ENCODE results near the gene PARP3. TPM values are rescaled to one million over a fixed set of nuclear protein-coding genes. Genes with fewer than 3 reads are reported as not detected.

PARP3 gene
- total RNA-seq, 4 donors from 2014 or later, result 8.1 to 21.8 (median 14.0) TPM

DNA sequence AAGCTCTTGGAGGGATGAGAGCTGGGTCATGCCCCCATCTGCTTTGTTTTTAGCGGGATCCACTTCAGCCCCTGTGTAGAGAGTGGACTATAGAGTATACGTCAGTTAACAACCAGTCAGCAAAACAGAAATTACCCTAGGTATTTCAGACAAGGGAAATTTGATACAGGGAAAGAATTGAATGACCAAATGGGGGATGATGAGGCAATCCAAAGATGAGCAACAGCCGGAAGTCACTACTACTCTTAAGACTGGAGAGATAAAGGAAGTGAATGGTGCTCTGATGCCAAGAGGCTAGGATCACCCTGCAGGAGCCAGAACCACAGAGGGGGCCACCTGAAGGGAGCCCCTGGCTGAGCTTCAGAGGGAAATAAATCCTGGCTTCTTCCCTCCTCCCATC lies 11.3 kb downstream of the PARP3 start:
- Histone ChIP-seq H3K4me3 (no peak overlapping the region), H3K27ac (no peak overlapping the region), H3K27me3 (peaks cover 3% of the 10 kb centered on the region), H3K4me1 (peaks cover 20% of the 10 kb centered on the region), H3K9me3 (no peaks in the 10 kb centered on the region), H3K36me3 (peaks cover 14% of the 10 kb centered on the region)
- DNase-seq (ENCODE audit: low spot score in 2 of 2), result no peak
- TF ChIP-seq POLR2A (IDR thresholded peaks at IDR 0.05), result no peak
- TF ChIP-seq, protein P1, sequence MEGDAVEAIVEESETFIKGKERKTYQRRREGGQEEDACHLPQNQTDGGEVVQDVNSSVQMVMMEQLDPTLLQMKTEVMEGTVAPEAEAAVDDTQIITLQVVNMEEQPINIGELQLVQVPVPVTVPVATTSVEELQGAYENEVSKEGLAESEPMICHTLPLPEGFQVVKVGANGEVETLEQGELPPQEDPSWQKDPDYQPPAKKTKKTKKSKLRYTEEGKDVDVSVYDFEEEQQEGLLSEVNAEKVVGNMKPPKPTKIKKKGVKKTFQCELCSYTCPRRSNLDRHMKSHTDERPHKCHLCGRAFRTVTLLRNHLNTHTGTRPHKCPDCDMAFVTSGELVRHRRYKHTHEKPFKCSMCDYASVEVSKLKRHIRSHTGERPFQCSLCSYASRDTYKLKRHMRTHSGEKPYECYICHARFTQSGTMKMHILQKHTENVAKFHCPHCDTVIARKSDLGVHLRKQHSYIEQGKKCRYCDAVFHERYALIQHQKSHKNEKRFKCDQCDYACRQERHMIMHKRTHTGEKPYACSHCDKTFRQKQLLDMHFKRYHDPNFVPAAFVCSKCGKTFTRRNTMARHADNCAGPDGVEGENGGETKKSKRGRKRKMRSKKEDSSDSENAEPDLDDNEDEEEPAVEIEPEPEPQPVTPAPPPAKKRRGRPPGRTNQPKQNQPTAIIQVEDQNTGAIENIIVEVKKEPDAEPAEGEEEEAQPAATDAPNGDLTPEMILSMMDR (IDR thresholded peaks at IDR 0.05), result no peak
- 75% methylated on average over 3 of the region's 3 CpGs for WGBS

GRCh38 chr3:51954105-51954504 lies 11.9 kb downstream of the PARP3 start:
- WGBS, result 66% methylated on average over 6 of the region's 6 CpGs
- no peaks in the 10 kb centered on the region for H3K9me3 ChIP-seq
- TF ChIP-seq EP300 (IDR thresholded peaks at IDR 0.05) (no peak), POLR2AphosphoS5 (IDR thresholded peaks at IDR 0.05) (no peak), POLR2A (IDR thresholded peaks at IDR 0.05) (no peak)
- TF ChIP-seq, protein P1 (IDR thresholded peaks at IDR 0.05), result no peak
- peaks cover 3% of the 10 kb centered on the region for H3K27me3 ChIP-seq
- no peak for DNase-seq (ENCODE audit: low spot score in 2 of 2)
- H3K27ac ChIP-seq, result no peak overlapping the region
- no peak overlapping the region for H3K4me3 ChIP-seq
- peaks cover 17% of the 10 kb centered on the region for H3K36me3 ChIP-seq
- H3K4me1 ChIP-seq, result peaks cover 20% of the 10 kb centered on the region

- H3K36me3 ChIP-seq, result peaks cover 23% of the 10 kb centered on the region
- WGBS, result 100% methylated on average over 1 of the region's 1 CpG
Observed at GRCh38 chr3:51954713-51955112, 12.6 kb downstream of the PARP3 start.

DNA sequence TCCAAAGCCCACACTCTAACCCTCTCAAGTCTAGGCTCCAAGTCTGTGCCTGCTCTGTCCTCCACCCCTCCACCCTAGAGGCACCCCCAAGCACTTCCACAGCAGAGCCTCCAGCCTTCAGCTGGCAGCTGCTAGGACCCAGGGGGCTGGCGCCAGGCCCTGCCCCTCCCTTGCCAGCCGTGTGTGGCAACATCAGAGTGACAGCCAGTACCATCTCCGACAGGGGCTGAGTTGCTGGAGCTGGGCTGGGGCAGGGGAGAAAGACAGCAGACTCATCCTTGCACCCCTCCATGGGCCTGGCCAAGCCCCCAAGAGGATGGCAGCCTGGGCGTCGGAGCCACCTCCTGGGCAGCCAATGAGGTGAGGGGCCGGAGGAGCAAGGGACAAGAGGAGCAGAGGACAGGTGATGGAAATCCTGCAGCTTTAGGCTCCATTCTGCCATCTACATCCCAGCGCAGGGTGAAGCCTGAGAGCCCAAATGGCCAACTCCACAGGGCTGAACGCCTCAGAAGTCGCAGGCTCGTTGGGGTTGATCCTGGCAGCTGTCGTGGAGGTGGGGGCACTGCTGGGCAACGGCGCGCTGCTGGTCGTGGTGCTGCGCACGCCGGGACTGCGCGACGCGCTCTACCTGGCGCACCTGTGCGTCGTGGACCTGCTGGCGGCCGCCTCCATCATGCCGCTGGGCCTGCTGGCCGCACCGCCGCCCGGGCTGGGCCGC lies 13.2 kb downstream of the PARP3 start, which contains the start of gene GPR62:
Gene GPR62 (plus strand): TSS at position 207 of the 718 bp plus-strand sequence. CDS start 272 bp downstream, at position 479.
- Histone ChIP-seq H3K4me1 (peaks cover 20% of the 10 kb centered on the region), H3K27me3 (peaks cover 3% of the 10 kb centered on the region), H3K36me3 (peaks cover 27% of the 10 kb centered on the region), H3K9me3 (no peaks in the 10 kb centered on the region), H3K4me3 (peak within 1 kb of the TSS; percentile 52), H3K27ac (no peak within 1 kb of the TSS)
- WGBS, result 24% methylated on average over 23 of the region's 33 CpGs
- TF ChIP-seq POLR2AphosphoS5 (IDR thresholded peaks at IDR 0.05) (no peak), EP300 (IDR thresholded peaks at IDR 0.05) (no peak), POLR2A (IDR thresholded peaks at IDR 0.05) (no peak)
- TF ChIP-seq, protein P1 (IDR thresholded peaks at IDR 0.05), result no peak
- no peak for DNase-seq (ENCODE audit: low spot score in 2 of 2)

More at GRCh38 chr3:51954713-51955112, 12.6 kb downstream of the PARP3 start:
- no peak for DNase-seq (ENCODE audit: low spot score in 2 of 2)
- Histone ChIP-seq H3K4me1 (peaks cover 20% of the 10 kb centered on the region), H3K27ac (no peak overlapping the region), H3K4me3 (no peak overlapping the region), H3K9me3 (no peaks in the 10 kb centered on the region), H3K27me3 (peaks cover 3% of the 10 kb centered on the region)
- no peak for TF ChIP-seq POLR2AphosphoS5 (IDR thresholded peaks at IDR 0.05)
- TF ChIP-seq, protein P1 (IDR thresholded peaks at IDR 0.05), result no peak
- TF ChIP-seq POLR2A (IDR thresholded peaks at IDR 0.05), result no peak
- TF ChIP-seq EP300 (IDR thresholded peaks at IDR 0.05), result no peak

DNA sequence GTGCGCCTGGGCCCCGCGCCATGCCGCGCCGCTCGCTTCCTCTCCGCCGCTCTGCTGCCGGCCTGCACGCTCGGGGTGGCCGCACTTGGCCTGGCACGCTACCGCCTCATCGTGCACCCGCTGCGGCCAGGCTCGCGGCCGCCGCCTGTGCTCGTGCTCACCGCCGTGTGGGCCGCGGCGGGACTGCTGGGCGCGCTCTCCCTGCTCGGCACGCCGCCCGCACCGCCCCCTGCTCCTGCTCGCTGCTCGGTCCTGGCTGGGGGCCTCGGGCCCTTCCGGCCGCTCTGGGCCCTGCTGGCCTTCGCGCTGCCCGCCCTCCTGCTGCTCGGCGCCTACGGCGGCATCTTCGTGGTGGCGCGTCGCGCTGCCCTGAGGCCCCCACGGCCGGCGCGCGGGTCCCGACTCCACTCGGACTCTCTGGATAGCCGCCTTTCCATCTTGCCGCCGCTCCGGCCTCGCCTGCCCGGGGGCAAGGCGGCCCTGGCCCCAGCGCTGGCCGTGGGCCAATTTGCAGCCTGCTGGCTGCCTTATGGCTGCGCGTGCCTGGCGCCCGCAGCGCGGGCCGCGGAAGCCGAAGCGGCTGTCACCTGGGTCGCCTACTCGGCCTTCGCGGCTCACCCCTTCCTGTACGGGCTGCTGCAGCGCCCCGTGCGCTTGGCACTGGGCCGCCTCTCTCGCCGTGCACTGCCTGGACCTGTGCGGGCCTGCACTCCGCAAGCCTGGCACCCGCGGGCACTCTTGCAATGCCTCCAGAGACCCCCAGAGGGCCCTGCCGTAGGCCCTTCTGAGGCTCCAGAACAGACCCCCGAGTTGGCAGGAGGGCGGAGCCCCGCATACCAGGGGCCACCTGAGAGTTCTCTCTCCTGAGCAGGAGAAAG lies 14.0 kb downstream of the PARP3 start:
- H3K9me3 ChIP-seq, result no peaks in the 10 kb centered on the region
- peak overlapping the region; percentile 52 for H3K4me3 ChIP-seq
- H3K27ac ChIP-seq, result no peak overlapping the region
- peaks cover 34% of the 10 kb centered on the region for H3K36me3 ChIP-seq
- WGBS, result 17% methylated on average over 4 of the region's 97 CpGs
- peaks cover 3% of the 10 kb centered on the region for H3K27me3 ChIP-seq
- TF ChIP-seq, protein P1 (IDR thresholded peaks at IDR 0.05), result peak in 1 of 2 donors; percentile 51
- TF ChIP-seq POLR2A (IDR thresholded peaks at IDR 0.05), result no peak
- no peak for TF ChIP-seq POLR2AphosphoS5 (IDR thresholded peaks at IDR 0.05)
- no peak for TF ChIP-seq EP300 (IDR thresholded peaks at IDR 0.05)
- H3K4me1 ChIP-seq, result peaks cover 20% of the 10 kb centered on the region
- peak in 1 of 2 donors; percentile 62 for DNase-seq (ENCODE audit: low spot score in 2 of 2)

Data from suprapubic skin (tissue), 4 donors.